Testis (tissue), 2 donors: Measurements from ENCODE around the gene COL6A5.

Source experiments
- POLR2A ChIP-seq: fragments of 450-650 bp; IDR thresholded peaks from one replicate; pipeline ENCODE4 v1.6.1; 2017; ENCODE audit warnings: antibody characterized with exemption, mild to moderate bottlenecking, moderate library complexity
- TF ChIP-seq, protein P1 (sequence below), 3 experiments: fragments of 450-650 bp in 2 of 3; fragments of 200-600 bp in 1 of 3; sonication (generic) in 1 of 3; IDR thresholded peaks; one replicate each; pipeline ENCODE4 v1.5.1; 2016 to 2019; ENCODE audit warnings: antibody characterized with exemption in 3 of 3, mild to moderate bottlenecking in 2 of 3, moderate library complexity in 1 of 3

DNA sequence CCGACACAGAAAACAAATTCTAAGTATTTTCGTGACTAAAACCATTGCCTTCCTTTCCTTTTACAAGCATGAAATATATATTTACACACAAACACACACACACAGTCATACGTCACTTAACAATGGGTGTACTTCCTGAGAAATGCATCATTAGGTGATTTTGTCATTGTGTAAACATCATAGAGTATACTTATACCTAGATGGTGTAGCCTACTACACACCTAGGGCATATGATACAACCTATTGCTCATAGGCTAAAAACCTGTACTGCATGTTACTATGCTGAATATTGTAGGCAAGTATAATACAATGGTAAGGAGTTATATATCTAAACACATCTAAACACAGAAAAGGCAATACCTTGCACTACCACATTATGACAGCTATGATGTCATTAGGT lies 28.6 kb downstream of the COL6A5 start:
- TF ChIP-seq, protein P1, sequence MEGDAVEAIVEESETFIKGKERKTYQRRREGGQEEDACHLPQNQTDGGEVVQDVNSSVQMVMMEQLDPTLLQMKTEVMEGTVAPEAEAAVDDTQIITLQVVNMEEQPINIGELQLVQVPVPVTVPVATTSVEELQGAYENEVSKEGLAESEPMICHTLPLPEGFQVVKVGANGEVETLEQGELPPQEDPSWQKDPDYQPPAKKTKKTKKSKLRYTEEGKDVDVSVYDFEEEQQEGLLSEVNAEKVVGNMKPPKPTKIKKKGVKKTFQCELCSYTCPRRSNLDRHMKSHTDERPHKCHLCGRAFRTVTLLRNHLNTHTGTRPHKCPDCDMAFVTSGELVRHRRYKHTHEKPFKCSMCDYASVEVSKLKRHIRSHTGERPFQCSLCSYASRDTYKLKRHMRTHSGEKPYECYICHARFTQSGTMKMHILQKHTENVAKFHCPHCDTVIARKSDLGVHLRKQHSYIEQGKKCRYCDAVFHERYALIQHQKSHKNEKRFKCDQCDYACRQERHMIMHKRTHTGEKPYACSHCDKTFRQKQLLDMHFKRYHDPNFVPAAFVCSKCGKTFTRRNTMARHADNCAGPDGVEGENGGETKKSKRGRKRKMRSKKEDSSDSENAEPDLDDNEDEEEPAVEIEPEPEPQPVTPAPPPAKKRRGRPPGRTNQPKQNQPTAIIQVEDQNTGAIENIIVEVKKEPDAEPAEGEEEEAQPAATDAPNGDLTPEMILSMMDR (IDR thresholded peaks at IDR 0.05) = no peak
- no peak for TF ChIP-seq POLR2A
